ENCODE measurements around the gene PHF19.

The PHF19 gene

GRCh38 chr9:120902569-120903535 is 25.9 kb upstream of the PHF19 start:
- ATAC-seq = no peak
- Mint-ChIP-seq H3K4me1 (peaks cover 100% of the 10 kb centered on the region), H3K4me3 (peak overlapping the region; percentile 24 to 31), H3K27ac (peak overlapping the region; percentile 61 to 92), H3K9me3 (no peaks in the 10 kb centered on the region), H3K27me3 (no peaks in the 10 kb centered on the region)
- peak in 1 of 2 donors; percentile 17 for DNase-seq

GRCh38 chr9:120901755-120902568 is 25.0 kb upstream of the PHF19 start:
- peaks cover 98% of the 10 kb centered on the region for H3K4me1 Mint-ChIP-seq
- peak overlapping the region; percentile 71 to 94 for H3K27ac Mint-ChIP-seq
- peak overlapping the region in 1 of 2 donors; percentile 14 for H3K4me3 Mint-ChIP-seq
- no peaks in the 10 kb centered on the region for H3K9me3 Mint-ChIP-seq
- H3K27me3 Mint-ChIP-seq = no peaks in the 10 kb centered on the region
- ATAC-seq = no peak
- no peak for DNase-seq

- Mint-ChIP-seq H3K4me1 (peaks cover 93% of the 10 kb centered on the region), H3K27ac (peak overlapping the region; percentile 17 to 94), H3K27me3 (no peaks in the 10 kb centered on the region), H3K9me3 (no peaks in the 10 kb centered on the region), H3K4me3 (no peak overlapping the region)
- DNase-seq (no peak), ATAC-seq (no peak)
These were observed 23.8 kb upstream of the PHF19 start for GRCh38 chr9:120900824-120901223.

GRCh38 chr9:120899490-120900068 is 22.6 kb upstream of the PHF19 start:
- no peak for DNase-seq
- Mint-ChIP-seq H3K4me3 (no peak overlapping the region), H3K27me3 (no peaks in the 10 kb centered on the region), H3K4me1 (peaks cover 93% of the 10 kb centered on the region), H3K9me3 (no peaks in the 10 kb centered on the region), H3K27ac (peak overlapping the region; percentile 77 to 96)
- no peak for ATAC-seq

GRCh38 chr9:120898396-120898795 is 21.4 kb upstream of the PHF19 start:
- H3K27ac Mint-ChIP-seq = peak overlapping the region; percentile 12 to 17
- no peaks in the 10 kb centered on the region for H3K9me3 Mint-ChIP-seq
- DNase-seq (no peak), ATAC-seq (no peak)
- no peaks in the 10 kb centered on the region for H3K27me3 Mint-ChIP-seq
- no peak overlapping the region for H3K4me3 Mint-ChIP-seq
- peaks cover 90% of the 10 kb centered on the region for H3K4me1 Mint-ChIP-seq

GRCh38 chr9:120895951-120896350 is 19.0 kb upstream of the PHF19 start:
- Mint-ChIP-seq H3K27ac (peak overlapping the region in 1 of 2 donors; percentile 92), H3K27me3 (no peaks in the 10 kb centered on the region), H3K9me3 (no peaks in the 10 kb centered on the region), H3K4me3 (no peak overlapping the region), H3K4me1 (peaks cover 90% of the 10 kb centered on the region)
- no peak for DNase-seq
- ATAC-seq = no peak

- H3K4me3 Mint-ChIP-seq = peak overlapping the region in 1 of 2 donors; percentile 35
- H3K27ac Mint-ChIP-seq = peak overlapping the region in 1 of 2 donors; percentile 63
- H3K9me3 Mint-ChIP-seq = no peaks in the 10 kb centered on the region
- H3K4me1 Mint-ChIP-seq = peaks cover 90% of the 10 kb centered on the region
- DNase-seq (no peak), ATAC-seq (no peak)
- H3K27me3 Mint-ChIP-seq = no peaks in the 10 kb centered on the region
These were observed 17.5 kb upstream of the PHF19 start for GRCh38 chr9:120894321-120895148.

GRCh38 chr9:120893611-120894307 is 16.8 kb upstream of the PHF19 start:
- Mint-ChIP-seq H3K27me3 (no peaks in the 10 kb centered on the region), H3K4me3 (peak overlapping the region; percentile 70 to 89), H3K27ac (peak overlapping the region; percentile 97 to 98), H3K9me3 (no peaks in the 10 kb centered on the region), H3K4me1 (peaks cover 90% of the 10 kb centered on the region)
- ATAC-seq (no peak), DNase-seq (no peak)

GRCh38 chr9:120892748-120893610 is 16.0 kb upstream of the PHF19 start:
- ATAC-seq = peak; percentile 70
- H3K27me3 Mint-ChIP-seq = no peaks in the 10 kb centered on the region
- peak overlapping the region; percentile 97 to 98 for H3K27ac Mint-ChIP-seq

GRCh38 chr9:120891884-120892747 is 15.1 kb upstream of the PHF19 start:
- Mint-ChIP-seq H3K4me3 (peak overlapping the region; percentile 86 to 89), H3K27ac (peak overlapping the region; percentile 79 to 98), H3K4me1 (peaks cover 89% of the 10 kb centered on the region), H3K27me3 (no peaks in the 10 kb centered on the region), H3K9me3 (no peaks in the 10 kb centered on the region)
- DNase-seq (no peak), ATAC-seq (peak; percentile 24)

More at GRCh38 chr9:120892748-120893610, 16.0 kb upstream of the PHF19 start:
- H3K9me3 Mint-ChIP-seq = no peaks in the 10 kb centered on the region
- H3K4me1 Mint-ChIP-seq = peaks cover 90% of the 10 kb centered on the region
- DNase-seq = peak; percentile 62 to 73
- peak overlapping the region; percentile 86 to 89 for H3K4me3 Mint-ChIP-seq

GRCh38 chr9:120891245-120891883 is 14.4 kb upstream of the PHF19 start:
- H3K4me1 Mint-ChIP-seq = peaks cover 89% of the 10 kb centered on the region
- peak overlapping the region; percentile 79 to 98 for H3K27ac Mint-ChIP-seq
- ATAC-seq (peak; percentile 73), DNase-seq (peak; percentile 65 to 73)
- H3K4me3 Mint-ChIP-seq = peak overlapping the region; percentile 86 to 89
- no peaks in the 10 kb centered on the region for H3K9me3 Mint-ChIP-seq
- H3K27me3 Mint-ChIP-seq = no peaks in the 10 kb centered on the region

Measured in stimulated activated naive CD8-positive, alpha-beta T cell treated with anti-CD3 and anti-CD28 coated beads, Interleukin-15, amount 100 ng/mL, for 72 hours (primary cell).